NCI-H1048 (cell line): ENCODE data around the gene BHLHE23.

Experiments used
- DNase-seq: peaks from one replicate; lab custom pipeline; 2025; lab: John Stamatoyannopoulos, UW

BHLHE23 gene

DNA sequence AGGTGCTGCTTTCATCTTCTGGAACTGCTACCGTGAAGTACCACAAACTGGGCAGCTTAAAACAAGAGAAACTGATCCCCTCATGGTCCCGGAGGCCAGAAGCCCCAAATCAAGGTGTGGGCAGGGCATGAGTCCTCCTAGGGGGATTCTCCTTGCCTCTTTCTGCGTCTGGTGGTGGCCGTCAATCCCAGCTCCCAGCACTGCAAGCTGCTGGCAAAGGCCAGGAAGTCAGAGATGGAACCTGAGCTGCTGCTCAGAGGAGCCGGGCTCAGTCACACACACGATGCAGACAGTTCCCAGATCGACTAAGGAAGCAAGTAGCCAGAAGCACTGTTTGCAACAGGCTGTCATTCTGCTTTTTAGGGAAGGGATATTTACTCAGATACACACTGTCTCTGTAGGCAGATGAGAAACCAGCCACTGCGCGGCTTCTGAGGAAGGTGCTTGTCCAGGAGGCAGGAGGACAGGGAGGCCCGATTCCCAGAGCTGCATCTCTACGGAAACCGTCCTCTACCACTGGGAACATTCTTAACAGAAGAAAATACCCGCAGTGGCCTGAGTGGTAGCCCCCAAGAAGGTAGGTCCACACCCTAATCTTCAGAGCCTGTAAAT lies 15.5 kb downstream of the BHLHE23 start:
- no peak for DNase-seq

DNA sequence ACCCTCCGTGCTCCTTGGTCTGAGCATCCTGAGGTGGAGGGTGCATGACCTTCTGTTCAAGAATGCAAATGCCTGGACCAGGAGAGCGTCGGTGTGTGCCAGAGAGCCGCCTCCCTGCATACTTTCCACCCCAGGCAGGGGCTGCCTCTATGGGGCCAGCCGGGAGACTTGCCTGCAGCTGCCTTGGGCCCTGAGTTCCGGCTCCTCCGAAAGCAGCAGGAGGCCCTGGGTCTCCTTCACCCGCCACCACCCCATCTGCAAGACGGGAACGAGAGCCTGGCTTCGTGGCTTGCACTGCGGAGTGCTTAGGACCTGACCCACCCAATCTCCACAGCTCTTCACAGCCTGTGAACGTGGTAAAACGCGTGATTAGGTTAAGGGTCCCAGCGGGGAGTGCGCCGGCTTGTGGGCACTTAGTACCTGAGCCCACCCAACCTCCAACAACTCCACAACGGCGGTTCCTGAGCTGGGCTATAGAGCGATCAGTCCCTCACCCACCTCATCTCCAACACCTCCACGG lies 16.4 kb downstream of the BHLHE23 start:
- no peak for DNase-seq

DNA sequence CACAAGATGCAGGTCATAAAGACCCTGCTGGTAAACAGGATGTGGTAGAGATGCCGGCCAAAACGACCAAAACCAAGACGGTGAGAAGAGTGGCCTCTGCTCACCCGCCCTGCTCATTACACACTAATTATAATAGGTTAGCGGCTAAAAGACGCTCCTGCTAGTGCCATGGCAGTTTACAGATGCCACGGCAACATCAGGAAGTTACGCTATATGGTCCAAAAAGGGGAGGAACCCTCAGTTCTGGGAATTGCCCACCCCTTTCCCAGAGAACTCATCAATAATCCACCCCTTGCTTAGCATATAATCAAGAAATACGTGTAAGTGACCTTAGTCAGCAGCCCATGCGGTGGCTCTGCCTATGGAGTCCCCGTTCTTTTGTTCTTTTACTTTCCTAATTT lies 17.6 kb downstream of the BHLHE23 start:
- DNase-seq = no peak

DNA sequence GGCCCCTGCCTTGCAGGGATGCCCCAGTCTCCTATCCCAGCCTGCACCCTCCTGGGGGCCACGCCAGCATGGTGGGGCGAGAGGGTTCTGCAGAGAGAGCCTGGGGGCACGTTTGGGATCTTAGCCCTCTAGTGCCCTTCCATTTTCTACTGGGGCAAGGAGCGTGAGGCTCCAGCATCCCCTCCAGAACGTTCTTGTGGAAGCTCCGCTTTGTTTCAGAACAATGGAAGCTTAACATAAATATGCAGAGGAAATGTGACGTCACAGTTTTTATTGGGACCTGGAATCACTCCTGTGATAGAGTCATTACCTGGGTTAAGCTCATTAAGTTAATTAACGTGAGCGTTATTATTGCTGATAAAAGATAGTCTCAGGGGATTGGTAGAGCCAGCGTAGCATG lies 19.6 kb downstream of the BHLHE23 start:
- no peak for DNase-seq

DNA sequence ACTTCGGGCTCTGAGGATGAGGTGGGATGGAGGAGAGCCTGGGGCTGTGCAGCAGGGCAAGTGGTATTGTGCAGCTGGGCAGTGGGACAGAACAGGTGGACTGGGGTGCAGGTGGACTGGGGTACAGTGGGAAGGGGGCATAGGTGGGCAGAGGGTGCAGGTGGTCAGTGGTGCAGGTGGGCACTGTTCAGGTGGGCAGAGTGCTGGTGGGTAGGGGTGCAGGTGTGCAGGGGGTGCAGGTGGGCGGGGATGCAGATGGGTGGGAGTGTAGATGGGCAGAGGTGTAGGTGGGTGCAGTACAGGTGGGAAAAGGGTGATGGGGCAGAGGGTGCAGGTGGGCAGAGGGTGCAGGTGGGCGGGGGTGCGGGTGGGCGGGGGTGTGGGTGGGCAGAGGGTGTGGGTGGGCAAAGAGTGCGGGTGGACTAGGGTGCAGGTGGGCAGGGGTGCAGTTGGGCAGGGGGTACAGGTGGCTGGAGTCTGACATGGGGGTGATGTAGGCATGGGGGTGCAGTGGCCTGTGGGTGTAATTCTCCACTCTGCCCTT lies 20.4 kb downstream of the BHLHE23 start:
- DNase-seq = no peak

DNA sequence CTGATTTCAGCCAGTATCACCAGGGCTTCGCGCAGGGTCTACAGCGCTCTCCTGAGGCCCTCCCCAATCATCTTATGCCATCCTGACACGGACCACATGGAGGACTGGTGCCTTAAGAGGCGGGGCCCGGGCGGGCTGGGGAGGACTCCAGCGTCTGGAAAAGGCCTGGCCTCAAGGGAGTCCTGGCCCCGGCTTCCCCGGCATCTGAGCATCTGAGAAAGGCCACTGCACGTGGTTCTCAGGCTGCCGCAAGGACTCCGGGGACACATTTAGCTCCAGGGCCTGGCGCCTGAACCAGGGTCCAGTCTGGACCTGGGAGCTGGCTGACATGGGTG lies 21.4 kb downstream of the BHLHE23 start:
- DNase-seq = no peak

DNA sequence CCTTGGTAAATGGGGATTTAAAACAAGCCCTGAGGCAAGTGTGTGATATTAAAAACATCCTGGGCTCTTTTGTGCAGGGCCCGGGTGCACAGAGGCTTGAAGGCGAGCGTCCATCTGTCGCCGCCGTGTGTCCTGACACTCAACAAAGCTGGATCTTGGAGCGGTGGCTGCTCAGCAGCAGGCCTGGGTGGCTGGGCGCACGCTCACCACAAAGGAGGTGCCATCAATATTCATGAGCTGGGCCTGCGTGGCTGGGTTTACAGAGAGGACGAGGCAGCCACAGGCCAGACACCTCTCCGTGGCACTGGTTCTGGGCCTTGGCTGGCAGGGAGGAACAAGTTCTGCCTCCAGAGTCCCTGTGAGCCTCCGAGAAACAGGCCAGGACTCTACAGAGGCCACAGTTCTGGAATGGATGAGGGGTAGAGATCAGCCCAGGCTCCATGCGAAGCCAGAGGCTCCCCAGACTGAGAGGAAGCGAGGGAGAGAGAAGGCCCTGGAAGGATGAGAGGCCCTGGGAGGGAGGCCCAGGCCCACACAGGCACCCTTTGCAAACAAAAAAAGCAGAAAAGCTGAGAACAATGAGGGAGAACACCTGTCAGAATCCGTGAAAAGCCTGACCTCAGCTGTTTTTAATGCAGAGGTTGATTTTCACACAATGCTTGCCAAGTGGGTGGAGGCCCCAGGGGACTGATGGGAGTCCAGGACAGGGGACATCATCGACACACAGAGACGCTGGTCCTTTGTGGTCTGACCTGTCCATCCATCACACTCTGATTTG lies 21.9 kb downstream of the BHLHE23 start:
- DNase-seq = no peak

DNA sequence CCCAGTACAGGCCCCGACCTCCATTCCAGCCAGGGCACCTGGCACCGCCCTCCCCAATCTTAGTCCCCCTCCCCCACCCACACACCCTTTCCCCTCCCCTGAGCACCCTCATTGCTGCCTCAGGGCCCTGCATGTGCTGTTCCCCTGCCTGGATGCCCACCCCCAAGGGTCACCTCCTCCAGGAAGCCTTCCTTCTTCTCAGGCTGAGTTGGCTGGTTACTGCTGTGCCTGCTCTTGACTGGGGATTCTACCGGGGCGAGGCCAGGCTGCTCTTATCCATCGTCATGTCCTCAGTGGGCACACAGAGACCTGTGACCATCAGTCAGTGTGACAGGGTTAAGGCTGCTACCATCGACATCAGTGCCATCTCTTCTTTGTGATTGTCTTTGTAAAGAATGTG lies 23.6 kb downstream of the BHLHE23 start:
- DNase-seq = no peak

DNA sequence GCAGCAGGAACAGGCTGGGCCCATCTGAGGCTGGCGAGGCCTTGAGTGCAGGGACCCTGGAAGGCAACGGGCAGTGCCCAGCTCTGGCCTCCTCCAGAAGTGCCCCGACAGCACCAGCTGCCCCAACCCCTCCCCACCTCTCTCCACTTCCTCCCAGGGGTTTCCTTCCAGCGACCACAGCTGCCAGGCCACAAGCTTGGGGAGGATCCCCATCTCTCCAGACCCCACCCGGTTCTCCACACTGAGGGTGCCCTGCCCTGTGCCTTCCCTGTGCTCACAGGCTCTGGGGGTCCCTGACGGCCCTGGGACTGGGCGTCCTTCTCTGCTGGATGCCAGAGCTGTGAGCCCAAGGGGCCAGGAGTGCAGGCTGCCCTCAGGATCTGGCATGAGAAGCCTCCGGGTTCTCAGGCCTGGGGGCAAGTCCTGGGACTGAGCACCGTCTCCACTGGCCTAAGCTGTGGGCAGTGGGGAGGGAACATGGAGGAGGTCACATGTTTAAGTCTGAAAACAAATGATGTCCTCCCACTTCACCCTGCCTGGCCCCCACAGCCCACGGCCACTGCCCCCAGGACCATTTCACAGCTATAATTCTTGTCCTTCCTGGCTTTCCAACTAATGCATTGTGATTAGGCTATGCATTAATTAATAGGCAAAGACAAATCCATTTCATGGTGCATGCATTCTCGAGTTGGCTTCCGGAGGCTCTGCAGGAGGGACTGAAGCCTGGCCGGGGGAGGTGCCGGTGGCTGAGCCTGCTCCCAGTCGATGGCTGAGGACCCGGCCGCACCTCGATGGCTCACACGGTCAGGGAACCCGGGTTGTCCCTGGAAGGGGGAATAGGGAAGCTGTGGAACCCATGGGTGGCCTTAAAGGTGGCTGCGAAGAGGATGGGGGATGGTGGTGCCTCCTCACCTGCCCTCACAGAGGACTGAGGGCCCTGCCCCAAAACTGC lies 24.4 kb downstream of the BHLHE23 start:
- no peak for DNase-seq

DNA sequence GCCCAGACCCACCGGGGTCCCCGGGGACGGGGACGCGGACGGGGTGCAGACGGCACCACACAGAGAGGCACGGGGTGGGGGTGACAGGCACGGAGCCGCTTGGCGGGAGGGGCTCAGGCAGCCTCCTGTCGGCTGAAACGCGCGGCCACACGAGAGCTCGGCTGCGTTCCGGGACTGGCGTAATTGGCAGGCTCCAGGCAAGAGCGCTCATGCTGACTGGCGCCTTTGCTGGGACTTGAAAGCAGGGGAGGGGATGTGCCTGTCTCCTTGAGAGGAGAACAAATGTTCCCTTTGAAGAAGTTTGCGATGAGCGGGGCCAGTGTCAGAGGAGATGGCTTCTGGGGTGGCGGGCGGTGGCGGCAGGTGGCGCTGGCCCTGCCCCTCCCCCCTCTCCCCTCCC lies 25.8 kb downstream of the BHLHE23 start:
- DNase-seq = no peak

DNA sequence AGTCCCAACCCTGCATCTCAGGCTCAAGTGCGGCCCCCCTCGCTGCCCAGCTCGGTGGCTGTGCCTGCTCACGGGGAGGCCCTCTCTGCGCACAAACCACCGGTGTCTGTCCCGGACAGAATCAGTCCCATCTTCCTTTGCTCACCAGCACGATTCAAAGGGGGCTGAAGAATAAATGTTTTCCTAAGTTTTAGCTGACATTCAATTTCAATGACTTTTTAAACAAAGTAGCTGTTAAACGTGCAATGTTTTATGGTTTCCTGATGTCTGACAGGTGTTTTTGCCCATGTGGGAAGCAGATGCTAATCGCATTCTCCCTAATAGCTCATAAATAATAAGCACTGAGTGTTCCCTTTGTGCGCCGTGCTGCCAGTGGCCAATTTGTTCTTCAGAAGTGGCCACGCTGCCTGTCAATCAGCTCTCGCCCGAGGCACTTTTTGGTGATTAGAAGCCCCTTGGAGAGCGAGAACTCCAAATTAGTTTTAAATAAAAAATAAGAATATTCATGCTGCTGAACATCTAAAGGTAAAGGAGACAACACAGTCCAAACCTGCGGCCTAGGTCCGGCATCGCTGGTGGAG lies 26.3 kb downstream of the BHLHE23 start:
- no peak for DNase-seq

DNA sequence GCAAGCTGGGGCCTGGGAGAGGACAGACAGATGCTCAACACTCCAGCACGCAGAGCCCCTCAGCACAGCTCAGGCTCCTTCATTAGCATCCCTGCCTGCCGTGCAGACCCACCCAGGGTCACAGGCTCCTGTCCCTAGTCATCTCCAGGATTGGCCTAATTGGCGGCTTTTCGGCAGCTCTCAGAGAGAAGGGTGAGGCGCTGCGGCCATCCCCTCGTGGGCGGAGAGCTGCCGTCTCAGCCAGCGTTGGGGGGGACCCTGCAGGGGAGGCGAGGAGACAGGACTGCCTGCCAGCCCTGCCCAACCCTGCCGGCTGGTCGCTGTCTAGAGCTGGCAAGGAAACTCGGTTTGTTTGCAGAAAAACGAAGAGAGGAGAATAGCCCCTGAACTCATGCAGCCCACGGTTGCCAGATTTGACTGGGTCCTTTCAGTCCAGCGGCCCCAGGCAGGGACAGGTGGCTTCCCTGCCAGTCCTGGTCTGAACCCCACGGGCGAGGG lies 26.8 kb downstream of the BHLHE23 start:
- no peak for DNase-seq

DNA sequence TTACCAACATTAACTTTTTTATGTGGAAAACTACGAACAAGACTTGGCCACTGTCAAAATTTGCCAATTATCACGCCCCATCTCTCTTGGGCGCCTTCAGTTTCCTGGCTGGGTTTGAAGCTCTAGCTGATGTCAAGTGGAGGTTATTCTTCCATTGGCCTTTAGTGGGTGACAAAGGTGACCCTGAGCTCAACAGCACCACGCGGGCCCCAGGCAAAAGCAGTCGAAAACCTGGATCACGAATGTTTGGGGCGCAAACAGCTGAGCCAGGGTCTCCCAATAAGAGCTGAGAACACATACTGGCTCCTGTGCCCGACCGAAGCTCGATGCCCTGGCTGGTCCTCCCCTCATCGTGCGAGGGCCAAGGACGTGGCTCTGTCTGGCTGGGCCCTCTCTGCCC lies 27.5 kb downstream of the BHLHE23 start:
- DNase-seq = no peak

DNA sequence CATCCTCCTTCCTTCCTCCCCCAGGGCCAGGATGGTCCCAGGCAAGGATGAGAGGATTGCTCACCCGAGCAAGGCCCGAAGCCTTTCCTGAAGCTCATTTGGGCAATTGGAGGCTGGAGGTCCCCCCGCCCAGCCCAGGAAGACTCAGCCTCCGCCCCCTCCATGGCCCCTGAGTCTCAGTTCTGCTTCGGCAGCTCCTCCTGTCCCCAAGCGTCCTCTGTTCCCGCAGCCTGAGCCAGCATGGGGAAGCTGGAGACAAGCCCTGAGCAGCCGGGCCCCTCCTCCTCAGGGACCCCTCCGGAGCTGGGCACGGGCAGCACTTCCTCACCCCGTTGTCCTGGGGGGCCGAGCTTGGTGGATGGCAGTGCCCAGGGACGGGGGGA lies 28.2 kb downstream of the BHLHE23 start:
- no peak for DNase-seq

DNA sequence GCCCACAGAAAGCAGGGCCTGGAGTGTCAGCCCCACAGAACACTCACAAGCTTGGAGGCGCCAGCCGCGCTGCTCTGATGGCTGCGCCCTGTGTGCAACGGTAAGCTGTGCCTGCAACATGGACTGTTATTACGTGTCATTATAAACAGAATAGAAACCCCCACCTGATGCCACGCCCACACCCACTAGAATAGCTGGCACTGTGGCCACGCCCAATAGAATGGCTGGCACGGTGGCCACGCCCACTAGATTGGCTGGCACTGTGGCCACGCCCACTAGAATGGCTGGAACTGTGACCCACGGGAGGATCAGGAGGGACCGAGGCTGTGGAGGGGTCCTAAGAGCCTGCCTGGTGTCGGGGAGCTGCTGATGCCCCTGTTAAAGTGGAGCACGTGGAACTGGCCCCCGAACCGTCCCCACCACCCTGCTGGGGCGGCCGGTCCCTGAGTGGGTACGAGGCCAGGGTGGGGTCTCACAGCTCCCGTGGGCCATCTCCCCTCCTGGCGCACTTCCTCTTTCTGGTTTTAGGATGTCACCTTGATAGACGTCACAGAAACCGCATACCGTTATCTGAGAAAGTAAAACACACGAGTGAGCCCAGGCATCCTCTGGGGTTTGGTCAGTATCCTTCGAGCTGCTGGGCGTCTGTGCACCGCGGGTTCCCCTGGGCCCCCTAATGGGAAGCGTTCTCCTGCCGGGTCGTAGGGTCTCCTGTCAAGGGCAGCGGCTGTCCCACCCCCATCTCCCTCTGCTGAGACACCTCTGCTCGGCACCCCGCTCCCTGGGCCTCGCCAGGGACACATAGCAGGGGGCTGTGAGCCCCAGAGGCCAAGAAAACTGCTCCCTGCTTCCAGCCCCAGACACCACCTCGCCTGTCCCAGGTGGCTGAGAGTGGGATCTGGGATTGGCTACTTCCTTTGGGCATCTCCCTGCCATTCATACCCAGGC lies 28.9 kb downstream of the BHLHE23 start:
- peak; percentile 69 for DNase-seq

DNA sequence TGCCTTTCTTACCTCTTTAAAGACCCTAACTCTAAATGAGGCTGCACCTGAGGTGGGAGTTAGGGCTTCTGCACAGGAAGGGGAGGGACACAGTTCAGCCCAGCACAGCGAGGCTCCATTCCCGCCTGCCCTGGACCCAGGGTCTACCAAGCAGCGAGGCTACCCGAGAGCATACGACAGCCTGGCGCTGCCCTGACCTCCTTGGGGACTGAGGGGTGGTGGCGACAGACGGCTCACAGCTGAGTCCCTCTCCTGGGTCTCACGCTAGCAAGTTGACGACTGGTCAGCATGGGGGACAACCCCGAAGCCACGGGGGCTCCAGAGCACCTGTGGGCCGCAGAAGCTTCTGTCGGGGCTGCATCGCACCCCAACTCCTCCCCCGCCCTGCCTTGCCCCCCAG lies 29.9 kb downstream of the BHLHE23 start:
- no peak for DNase-seq

DNA sequence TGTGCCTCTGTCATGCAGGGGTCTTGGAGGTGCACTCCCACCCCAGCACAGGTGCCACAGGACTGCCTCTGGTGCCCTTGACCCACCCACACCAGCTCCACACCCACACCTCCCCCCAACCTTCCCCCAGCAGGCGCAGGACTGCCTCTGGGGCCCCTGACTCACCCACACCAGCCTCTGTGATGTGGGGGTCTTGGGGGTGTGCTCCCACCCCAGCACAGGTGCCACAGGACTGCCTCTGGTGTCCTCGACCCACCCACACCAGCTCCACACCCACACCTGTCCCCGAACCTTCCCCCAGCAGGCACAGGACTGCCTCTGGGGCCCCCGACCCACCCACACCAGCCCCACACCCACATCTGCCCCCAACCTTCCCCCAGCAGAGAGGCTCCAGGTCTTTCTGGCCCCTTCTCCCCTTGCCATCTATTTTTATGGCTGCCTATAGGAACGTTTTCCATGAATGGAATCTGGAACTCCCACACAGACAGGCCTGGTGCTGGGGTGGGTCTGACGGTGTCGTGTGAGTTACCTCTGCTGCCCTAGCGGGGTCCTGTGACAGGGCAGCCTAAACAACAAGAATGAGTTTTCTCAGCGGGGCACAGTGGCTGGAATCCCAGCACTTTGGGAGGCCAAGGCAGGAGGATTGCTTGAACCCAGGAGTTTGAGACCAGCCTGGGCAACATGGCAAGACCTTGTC lies 30.8 kb downstream of the BHLHE23 start:
- no peak for DNase-seq

DNA sequence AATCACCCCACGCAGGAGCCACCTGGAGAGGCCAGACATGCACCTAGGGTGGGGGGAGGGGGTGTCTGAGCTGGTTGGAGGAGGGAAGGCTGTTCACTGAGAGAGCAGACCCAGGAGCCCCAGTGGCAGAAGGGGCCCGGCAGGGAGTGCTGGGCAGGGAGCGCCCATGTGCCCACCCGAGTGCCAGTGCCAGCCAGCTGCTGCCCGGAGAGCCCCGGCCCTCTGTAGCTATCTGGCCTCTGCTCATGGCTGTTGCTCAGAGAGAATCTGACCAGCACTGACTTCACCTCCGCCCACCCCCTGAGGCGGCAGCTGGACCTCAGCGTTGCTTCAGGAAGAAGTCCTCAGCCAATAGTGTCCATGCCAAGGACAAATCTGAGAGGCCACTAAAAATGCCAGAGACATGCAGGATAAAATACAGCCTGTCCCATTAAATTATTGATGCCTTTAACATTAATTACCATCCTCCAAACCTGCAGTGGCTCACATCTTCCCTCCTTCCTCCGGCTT lies 31.5 kb downstream of the BHLHE23 start:
- DNase-seq = no peak

DNA sequence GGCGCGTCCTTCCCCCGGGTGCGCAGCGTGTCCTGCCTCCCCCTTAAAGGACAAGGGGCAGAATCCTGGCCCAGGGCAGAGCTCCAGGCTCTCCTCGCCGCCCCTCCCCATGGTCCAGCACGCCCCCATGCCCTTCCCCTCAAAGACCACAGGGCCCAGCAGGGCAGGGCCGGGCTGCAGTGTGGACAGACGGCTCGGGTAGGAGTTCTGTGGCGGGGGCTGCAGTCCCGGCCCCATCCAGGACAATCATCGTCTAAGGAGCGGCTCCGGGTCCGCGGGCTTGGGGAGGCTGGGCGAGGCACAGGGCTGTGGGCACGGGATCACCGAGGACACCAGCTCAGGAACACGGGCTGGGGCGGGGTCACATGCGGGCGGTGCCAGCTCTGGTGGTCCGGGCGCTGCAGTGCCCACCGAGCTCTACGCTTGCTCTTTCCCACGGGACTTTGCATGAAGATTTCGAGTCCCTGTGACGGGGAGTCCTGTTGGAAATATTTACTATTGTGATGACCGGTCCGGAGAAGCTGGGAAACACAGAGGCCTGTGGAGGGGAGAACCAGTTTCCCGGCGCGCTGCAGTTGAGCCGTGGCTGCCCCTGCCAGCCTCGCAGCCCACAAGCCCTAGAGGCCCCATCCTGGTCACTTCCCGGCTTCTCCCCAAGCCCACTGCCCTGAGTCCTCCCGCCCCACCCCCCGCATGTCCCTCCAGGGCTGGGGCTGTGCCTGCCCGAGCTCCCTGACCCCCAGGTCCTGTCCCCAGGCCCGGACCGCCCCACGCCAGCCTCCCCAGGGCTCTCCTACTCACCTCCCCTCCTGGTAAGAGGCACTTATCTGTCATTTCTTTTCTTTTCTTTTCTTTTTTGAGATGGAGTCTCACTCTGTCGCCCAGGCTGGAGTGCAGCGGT lies 33.7 kb downstream of the BHLHE23 start:
- DNase-seq = no peak
